ENCODE results near the gene GFY.

The GFY gene

GRCh38 chr19:49415810-49416200, 9.4 kb upstream of the GFY start:
- no peak for DNase-seq (ENCODE audit: low read depth)
- no peak for TF ChIP-seq CTCF (conservative IDR thresholded peaks at IDR 0.05; ENCODE audit: low read length)
- H3K4me3 ChIP-seq (ENCODE audit: low read length) = no peak overlapping the region

DNA sequence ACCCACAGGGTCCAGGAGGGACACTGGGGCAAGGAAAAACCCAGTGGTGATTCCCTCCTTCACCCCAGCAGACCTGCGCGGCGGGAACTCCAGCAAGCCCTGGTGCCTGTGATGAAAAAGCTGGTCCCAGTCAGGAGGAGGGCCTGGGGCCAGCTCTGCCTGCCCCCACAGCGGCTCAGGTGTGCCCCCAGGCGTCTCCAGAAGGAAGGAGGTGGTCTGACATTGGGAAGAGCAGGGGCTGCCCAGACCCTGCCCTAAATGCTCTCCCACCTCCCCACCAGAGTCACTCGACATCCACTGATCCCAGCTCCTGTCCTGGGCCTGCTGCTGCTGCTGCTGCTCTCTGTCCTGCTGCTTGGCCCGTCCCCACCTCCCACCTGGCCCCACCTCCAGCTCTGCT, 8.1 kb upstream of the GFY start:
- DNase-seq (ENCODE audit: low read depth) = no peak
- H3K4me3 ChIP-seq (ENCODE audit: low read length) = no peak overlapping the region
- no peak for TF ChIP-seq CTCF (conservative IDR thresholded peaks at IDR 0.05; ENCODE audit: low read length)

- TF ChIP-seq CTCF (conservative IDR thresholded peaks at IDR 0.05; ENCODE audit: low read length) = no peak
- no peak for DNase-seq (ENCODE audit: low read depth)
- H3K4me3 ChIP-seq (ENCODE audit: low read length) = no peak overlapping the region
Observed at GRCh38 chr19:49418511-49418910, 6.7 kb upstream of the GFY start.

GRCh38 chr19:49419173-49419572, 6.0 kb upstream of the GFY start:
- no peak for DNase-seq (ENCODE audit: low read depth)
- no peak overlapping the region for H3K4me3 ChIP-seq (ENCODE audit: low read length)
- TF ChIP-seq CTCF (conservative IDR thresholded peaks at IDR 0.05; ENCODE audit: low read length) = no peak

DNA sequence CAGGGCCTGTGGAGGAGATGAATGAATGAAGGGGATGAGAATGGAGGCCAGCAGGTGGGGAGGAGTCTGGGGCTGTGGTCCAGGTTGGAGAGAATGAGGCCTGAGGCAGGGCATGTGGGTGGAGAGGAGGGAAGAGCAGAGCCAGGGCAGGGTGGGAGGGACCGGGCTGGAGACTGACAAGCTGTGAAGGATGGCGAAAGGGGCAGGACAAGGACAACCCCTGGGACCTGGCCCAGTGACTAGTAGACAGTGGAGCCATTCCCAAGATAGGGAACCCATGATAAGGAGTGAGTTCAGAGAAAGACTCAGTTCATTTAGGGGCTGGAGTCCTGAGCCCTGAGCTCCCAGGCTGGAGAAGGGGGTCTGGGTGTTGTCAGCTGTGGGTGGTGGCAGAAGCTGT, 5.0 kb upstream of the GFY start:
- DNase-seq (ENCODE audit: low read depth) = no peak
- no peak for TF ChIP-seq CTCF (conservative IDR thresholded peaks at IDR 0.05; ENCODE audit: low read length)
- no peak overlapping the region for H3K4me3 ChIP-seq (ENCODE audit: low read length)

- no peak overlapping the region for H3K4me3 ChIP-seq (ENCODE audit: low read length)
- peak; percentile 43 for DNase-seq (ENCODE audit: low read depth)
- TF ChIP-seq CTCF (conservative IDR thresholded peaks at IDR 0.05; ENCODE audit: low read length) = no peak
Observed at GRCh38 chr19:49421039-49421877, 3.9 kb upstream of the GFY start.

- no peak for TF ChIP-seq CTCF (conservative IDR thresholded peaks at IDR 0.05; ENCODE audit: low read length)
Observed at GRCh38 chr19:49421878-49422202, 3.3 kb upstream of the GFY start.

More at GRCh38 chr19:49421878-49422202, 3.3 kb upstream of the GFY start:
- H3K4me3 ChIP-seq (ENCODE audit: low read length) = no peak overlapping the region
- DNase-seq (ENCODE audit: low read depth) = no peak
